ENCODE data around the gene ARID2. TPM values are rescaled to one million over a fixed set of nuclear protein-coding genes. Genes with fewer than 3 reads are reported as not detected.

ARID2 gene
- total RNA-seq, 2 experiments from 2014 or later = 30.1 to 44.9 TPM

DNA sequence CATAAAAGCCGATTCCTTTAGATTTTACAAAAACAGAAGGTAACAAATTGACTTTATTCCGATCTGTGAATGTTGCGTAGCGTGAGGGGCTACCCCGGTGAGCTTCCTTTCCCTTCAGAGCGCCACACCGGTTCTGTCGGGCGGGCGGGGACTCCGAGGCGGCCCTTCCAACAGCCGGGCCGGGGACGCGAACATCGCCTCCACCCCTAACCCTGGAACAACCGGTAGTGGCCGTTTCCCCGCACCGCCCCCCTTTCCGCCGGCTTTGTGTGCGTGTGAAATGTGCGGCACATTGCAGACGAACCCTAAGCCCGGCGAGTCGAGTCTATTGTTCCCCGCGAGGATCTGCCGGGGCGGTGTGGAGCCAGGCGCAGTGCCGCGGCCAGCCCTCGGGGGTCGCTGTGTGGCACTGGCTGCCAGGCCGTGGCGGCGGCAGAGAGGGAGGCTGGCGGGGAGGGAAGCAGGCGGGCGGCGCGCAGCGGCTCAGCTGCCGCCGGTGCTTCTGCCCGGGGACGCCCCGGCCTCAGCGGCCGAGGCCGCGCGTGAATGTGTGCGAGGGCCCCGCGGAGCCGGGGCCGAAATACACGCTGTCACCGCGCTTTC is 775 bp upstream of the ARID2 start:
- H3K4me2 ChIP-seq (ENCODE audit: low read length) = peak overlapping the region; percentile 96
- BruUV-seq (replicated peaks) = no TSS peak
- peak overlapping the region; percentile 74; the same call in 1 of the 2 replicates for H2AFZ ChIP-seq (ENCODE audit: low read length)
- DNase-seq (ENCODE audit: low spot score) = peak; percentile 98
- peaks cover 25% of the 10 kb centered on the region for H3K4me1 ChIP-seq (ENCODE audit: insufficient read depth, low read length, poor library complexity, severe bottlenecking)
- intact Hi-C loops (cut with micrococcal nuclease; ENCODE audit: unreplicated experiment) = loop anchor here (1.0 to 10.0 kb wide), 6 partner anchors 184 to 1489 kb away; partner anchors contain the start of genes ANO6, SLC38A1 and SLC38A2
- ChIA-PET CTCF (ENCODE audit: unreplicated experiment) (interaction anchor here (0.6 kb wide), 1 partner anchor 493 kb away, joined by 4 read pairs; no protein-coding TSS in a partner anchor), POLR2A (interaction anchor here (1.0 to 3.0 kb wide), 7 partner anchors 14 to 263 kb away, joined by 3 to 13 read pairs (median 3); partner anchors contain the start of gene SCAF11)
- peak overlapping the region; percentile 98 for H3K4me3 ChIP-seq (ENCODE audit: low read depth, low read length, poor library complexity, severe bottlenecking)
- peaks cover 14% of the 10 kb centered on the region; the same call in 1 of the 2 replicates for H4K20me1 ChIP-seq (ENCODE audit: insufficient read depth, low read length)
- TF ChIP-seq, protein P1, sequence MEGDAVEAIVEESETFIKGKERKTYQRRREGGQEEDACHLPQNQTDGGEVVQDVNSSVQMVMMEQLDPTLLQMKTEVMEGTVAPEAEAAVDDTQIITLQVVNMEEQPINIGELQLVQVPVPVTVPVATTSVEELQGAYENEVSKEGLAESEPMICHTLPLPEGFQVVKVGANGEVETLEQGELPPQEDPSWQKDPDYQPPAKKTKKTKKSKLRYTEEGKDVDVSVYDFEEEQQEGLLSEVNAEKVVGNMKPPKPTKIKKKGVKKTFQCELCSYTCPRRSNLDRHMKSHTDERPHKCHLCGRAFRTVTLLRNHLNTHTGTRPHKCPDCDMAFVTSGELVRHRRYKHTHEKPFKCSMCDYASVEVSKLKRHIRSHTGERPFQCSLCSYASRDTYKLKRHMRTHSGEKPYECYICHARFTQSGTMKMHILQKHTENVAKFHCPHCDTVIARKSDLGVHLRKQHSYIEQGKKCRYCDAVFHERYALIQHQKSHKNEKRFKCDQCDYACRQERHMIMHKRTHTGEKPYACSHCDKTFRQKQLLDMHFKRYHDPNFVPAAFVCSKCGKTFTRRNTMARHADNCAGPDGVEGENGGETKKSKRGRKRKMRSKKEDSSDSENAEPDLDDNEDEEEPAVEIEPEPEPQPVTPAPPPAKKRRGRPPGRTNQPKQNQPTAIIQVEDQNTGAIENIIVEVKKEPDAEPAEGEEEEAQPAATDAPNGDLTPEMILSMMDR (conservative IDR thresholded peaks at IDR 0.05; ENCODE audit: low read length) = peak; percentile 79
- no peak for TF ChIP-seq EZH2phosphoT487 (IDR thresholded peaks at IDR 0.05; ENCODE audit: borderline replicate concordance, low read depth, low read length)
- H3K79me2 ChIP-seq (ENCODE audit: insufficient read depth, low read depth, low read length) = peaks cover 68% of the 10 kb centered on the region
- H3K36me3 ChIP-seq (ENCODE audit: insufficient read depth, low read length) = peaks cover 17% of the 10 kb centered on the region
- no peaks in the 10 kb centered on the region for H3K9me2 ChIP-seq (ENCODE audit: insufficient read depth, low read length)
- peak overlapping the region; percentile 97 for H3K27ac ChIP-seq (ENCODE audit: low read depth, low read length, poor library complexity, severe bottlenecking)
- no peaks in the 10 kb centered on the region for H3K9me3 ChIP-seq (ENCODE audit: low read length)

- H3K36me3 ChIP-seq (ENCODE audit: insufficient read depth, low read length) = peaks cover 27% of the 10 kb centered on the region
- H3K9me2 ChIP-seq (ENCODE audit: insufficient read depth, low read length) = no peaks in the 10 kb centered on the region
- ChIA-PET POLR2A (interaction anchor here (0.7 to 1.2 kb wide), 3 partner anchors 19 to 255 kb away, joined by 3 to 4 read pairs (median 3); no protein-coding TSS in a partner anchor), CTCF (ENCODE audit: unreplicated experiment) (no interaction called here)
- no TSS peak for BruUV-seq (replicated peaks)
- peak overlapping the region; percentile 97 for H3K27ac ChIP-seq (ENCODE audit: low read depth, low read length, poor library complexity, severe bottlenecking)
- TF ChIP-seq EZH2phosphoT487 (IDR thresholded peaks at IDR 0.05; ENCODE audit: borderline replicate concordance, low read depth, low read length) = no peak
- TF ChIP-seq, protein P1 (conservative IDR thresholded peaks at IDR 0.05; ENCODE audit: low read length) = no peak
- peak overlapping the region; percentile 98 for H3K4me3 ChIP-seq (ENCODE audit: low read depth, low read length, poor library complexity, severe bottlenecking)
- H4K20me1 ChIP-seq (ENCODE audit: insufficient read depth, low read length) = peaks cover 7% of the 10 kb centered on the region; the same call in 1 of the 2 replicates
- DNase-seq (ENCODE audit: low spot score) = peak; percentile 52
- H3K4me2 ChIP-seq (ENCODE audit: low read length) = peak overlapping the region; percentile 70
- intact Hi-C loops (cut with micrococcal nuclease; ENCODE audit: unreplicated experiment) = no loop called here
- peak overlapping the region; percentile 61; the same call in 1 of the 2 replicates for H2AFZ ChIP-seq (ENCODE audit: low read length)
- H3K79me2 ChIP-seq (ENCODE audit: insufficient read depth, low read depth, low read length) = peaks cover 68% of the 10 kb centered on the region
- peaks cover 17% of the 10 kb centered on the region for H3K4me1 ChIP-seq (ENCODE audit: insufficient read depth, low read length, poor library complexity, severe bottlenecking)
- H3K9me3 ChIP-seq (ENCODE audit: low read length) = no peaks in the 10 kb centered on the region
These were observed 510 bp downstream of the ARID2 start for GRCh38 chr12:45730084-45730347.

Measured in OCI-LY7 (cell line).